Raji (cell line): Measurements from ENCODE around the gene MIER1.
A peak's percentile ranks its signal among the peaks of the same experiment; 100 is the strongest.

Experiments used
- POLR2A ChIP-seq: IDR thresholded peaks from 2 replicates; pipeline ENCODE4 v1.6.1; 2011; ENCODE audit warnings: low read depth, low read length, control low read depth; ENCODE audit not compliant: insufficient read depth

The MIER1 gene

GRCh38 chr1:66924756-66925557 is at the start of gene MIER1, which contains the start of gene DNAI4:
MIER1 (plus strand) TSS chr1:66924990; CDS start chr1:66925029, 39 bp downstream.
DNAI4 (minus strand) TSS chr1:66924856; CDS start chr1:66924831, 25 bp downstream.
- TF ChIP-seq POLR2A = peak; percentile 78

DNA sequence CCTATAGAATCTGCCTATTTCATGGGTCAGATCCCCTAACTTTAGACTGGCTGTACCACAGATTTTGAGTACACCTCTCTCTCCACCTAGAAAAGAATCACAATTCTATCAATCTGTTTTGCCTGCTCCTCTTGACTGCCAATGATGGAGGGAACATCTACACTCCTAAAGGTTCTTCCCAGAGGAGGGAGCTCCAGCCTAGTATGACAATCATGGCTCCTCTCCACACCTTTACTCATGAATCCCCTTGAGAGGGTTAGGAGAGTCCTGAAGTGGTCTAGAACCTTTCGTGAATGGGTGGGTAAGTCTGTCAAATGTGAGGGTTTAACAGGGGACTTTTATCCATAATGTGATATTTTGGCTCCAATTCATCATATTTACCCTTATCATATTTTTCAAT is 48.1 kb upstream of the MIER1 start:
- TF ChIP-seq POLR2A = no peak

- no peak for TF ChIP-seq POLR2A
These were observed 35.8 kb upstream of the MIER1 start for GRCh38 chr1:66889030-66889429.

- no peak for TF ChIP-seq POLR2A
These were observed 34.2 kb upstream of the MIER1 start for GRCh38 chr1:66890621-66891020.

GRCh38 chr1:66893712-66894111 is 31.1 kb upstream of the MIER1 start:
- no peak for TF ChIP-seq POLR2A

- TF ChIP-seq POLR2A = no peak
These were observed 8.5 kb upstream of the MIER1 start for GRCh38 chr1:66916320-66916719.

- TF ChIP-seq POLR2A = no peak
These were observed 7.3 kb upstream of the MIER1 start for GRCh38 chr1:66917476-66917875.

DNA sequence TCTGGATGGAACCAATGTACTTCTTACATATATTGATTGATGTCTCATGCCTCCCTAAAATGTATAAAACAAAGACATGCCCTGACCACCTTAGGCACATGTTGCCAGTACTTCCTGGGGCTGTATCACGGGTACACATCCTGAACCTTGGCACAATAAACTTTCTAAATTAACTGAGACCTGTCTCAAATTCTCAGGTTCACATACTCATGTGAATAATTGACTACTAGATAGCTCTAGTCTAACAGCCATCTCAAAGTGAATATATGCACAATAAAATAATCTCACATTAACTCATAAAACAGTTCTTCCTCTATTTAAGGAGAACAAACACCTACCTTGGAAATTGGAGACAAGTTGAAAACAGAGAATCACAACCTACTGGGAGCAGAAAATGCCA is 5.7 kb upstream of the MIER1 start:
- no peak for TF ChIP-seq POLR2A

DNA sequence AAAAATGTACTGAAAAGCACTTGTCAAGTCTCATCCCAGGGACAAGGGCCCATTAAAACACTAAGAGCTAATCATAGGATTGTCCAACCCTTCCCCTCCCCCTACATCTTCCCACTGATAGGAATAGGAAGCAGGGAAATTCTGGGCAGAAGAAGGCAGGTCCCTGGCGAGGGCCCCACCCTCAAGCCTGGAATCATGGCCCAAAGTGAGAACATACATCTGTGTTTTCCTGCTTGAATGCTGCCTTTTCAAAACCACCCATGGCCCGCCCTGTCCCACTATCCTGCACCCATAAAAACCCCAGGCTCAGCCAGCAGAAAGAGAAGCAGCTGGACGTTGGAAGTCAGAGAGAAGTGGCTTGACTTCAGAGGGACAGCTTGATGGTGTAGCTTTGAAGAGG is 5.0 kb upstream of the MIER1 start:
- TF ChIP-seq POLR2A = no peak

GRCh38 chr1:66920543-66920942 is 4.2 kb upstream of the MIER1 start:
- TF ChIP-seq POLR2A = no peak

- no peak for TF ChIP-seq POLR2A
These were observed 744 bp downstream of the MIER1 start for GRCh38 chr1:66925558-66925910.

DNA sequence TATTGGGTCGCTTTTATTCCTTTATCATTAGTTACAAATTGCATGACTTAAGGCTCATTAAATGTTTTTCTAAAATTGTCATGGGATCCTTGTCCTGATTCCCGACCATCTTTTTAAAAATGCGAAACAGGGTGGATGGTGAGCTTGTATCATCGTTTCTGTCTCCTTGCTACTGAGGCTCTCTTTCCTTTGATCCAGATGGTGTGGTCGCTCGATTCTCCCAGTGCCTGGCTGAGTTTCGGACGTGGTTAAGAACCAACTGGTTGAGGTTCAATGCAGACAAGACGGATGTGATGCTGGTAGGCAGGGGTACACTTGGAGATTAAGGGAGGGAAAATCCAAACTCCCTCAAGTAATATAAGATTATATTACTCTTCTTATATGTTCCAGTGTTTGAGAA is 1.2 kb downstream of the MIER1 start:
- no peak for TF ChIP-seq POLR2A

DNA sequence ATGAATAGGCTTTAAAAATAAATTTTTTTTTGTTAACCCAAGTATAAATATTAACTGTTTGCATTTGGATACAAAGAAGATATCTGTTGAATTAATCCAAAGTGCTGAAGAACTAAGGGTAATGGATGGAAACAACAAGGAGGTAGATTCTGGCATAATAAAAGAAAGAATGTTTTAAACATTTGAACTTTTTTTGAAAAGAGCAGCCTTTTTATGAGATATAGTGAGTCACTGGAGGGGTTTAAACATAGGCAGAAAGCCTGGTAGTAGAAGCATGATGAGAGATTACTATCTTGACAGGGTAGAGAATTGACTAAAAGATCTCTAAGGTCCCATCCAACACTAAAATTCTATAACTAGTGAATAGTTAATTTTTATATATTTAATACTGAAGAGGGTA is 2.7 kb downstream of the MIER1 start:
- no peak for TF ChIP-seq POLR2A

GRCh38 chr1:66929146-66929688 is 4.4 kb downstream of the MIER1 start:
- no peak for TF ChIP-seq POLR2A

GRCh38 chr1:66929691-66929998 is 4.9 kb downstream of the MIER1 start:
- no peak for TF ChIP-seq POLR2A

DNA sequence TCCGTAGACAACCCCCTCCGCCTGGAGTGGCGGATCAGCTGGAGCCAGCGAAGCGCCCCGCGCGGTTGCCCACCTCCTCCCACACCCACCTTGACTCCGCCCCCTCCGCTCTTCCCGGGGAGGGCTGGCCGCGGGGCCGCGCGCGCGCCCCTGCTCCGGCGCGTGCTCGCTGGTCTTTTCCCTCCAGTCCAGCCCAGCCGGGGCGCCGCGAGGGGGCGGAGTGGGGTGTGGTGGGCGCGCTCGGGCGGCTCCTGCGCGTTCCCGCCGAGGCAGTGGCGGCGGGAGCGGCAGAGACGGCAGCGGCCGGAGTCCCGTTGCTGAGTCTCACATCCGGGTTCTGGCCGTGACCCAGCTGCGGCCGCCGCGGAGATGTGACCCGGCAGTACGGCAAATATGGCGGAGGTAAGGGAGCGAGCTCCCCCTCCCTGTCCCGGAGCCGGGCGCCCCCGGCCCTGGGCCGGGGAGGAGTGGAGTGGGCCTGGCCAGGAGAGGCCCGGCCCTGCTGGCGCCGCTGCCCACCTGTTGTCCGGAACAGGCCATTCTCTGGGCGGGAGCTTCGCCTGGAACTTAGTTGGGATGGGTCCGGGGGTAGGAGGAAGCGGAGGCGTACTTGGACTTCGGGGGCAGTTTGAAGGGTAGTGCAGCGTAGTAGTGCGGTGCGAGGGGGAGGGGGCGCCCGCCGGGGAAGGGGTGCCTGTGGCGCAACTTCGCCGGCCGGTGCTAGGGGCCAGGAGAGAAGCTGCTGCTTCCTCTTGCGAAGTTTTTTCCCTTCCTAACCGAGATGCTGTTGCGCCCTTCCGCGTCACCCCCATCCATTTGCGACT is 5.4 kb downstream of the MIER1 start:
- TF ChIP-seq POLR2A = peak; percentile 71
